GM12878 (cell line): ENCODE measurements around the gene UBTF.

ENCODE experiments used
- BRCA1 ChIP-seq: IDR thresholded peaks from 2 replicates; pipeline ENCODE4 v1.6.1; 2011; ENCODE audit warnings: low read depth, low read length, improper control_type of control experiment
- MEF2A ChIP-seq: IDR thresholded peaks from 2 replicates; pipeline ENCODE4 v1.6.1; 2011; ENCODE audit warnings: low read depth, mild to moderate bottlenecking, low read length, moderate library complexity; ENCODE audit not compliant: insufficient read depth
- NR2C1 ChIP-seq: fragments of 450-650 bp; IDR thresholded peaks from 2 replicates; pipeline ENCODE4 v1.6.1; 2017; ENCODE audit warnings: antibody characterized with exemption, mild to moderate bottlenecking, moderate library complexity
- NRF1 ChIP-seq: conservative IDR thresholded peaks from 2 replicates; pipeline ENCODE4 v1.6.1; 2011; ENCODE audit warnings: mild to moderate bottlenecking, low read depth, low read length, improper control_type of control experiment
- POLR2A ChIP-seq: IDR thresholded peaks from 2 replicates; pipeline ENCODE4 v1.6.1; 2011; ENCODE audit warnings: low read depth, mild to moderate bottlenecking, low read length
- RAD21 ChIP-seq: IDR thresholded peaks from 2 replicates; pipeline ENCODE4 v1.6.1; 2011; ENCODE audit warnings: mild to moderate bottlenecking, low read depth, low read length, moderate library complexity; ENCODE audit not compliant: insufficient read depth
- RB1 ChIP-seq: fragments of 450-650 bp; formaldehyde crosslinking; IDR thresholded peaks from 2 replicates; pipeline ENCODE4 v1.6.1; 2017; ENCODE audit warnings: mild to moderate bottlenecking, borderline replicate concordance
- SRF ChIP-seq, 2 experiments: IDR thresholded peaks; 2 replicates each; pipeline ENCODE4 v1.6.1; 2011; ENCODE audit warnings: low read depth in 2 of 2, low read length in 2 of 2, mild to moderate bottlenecking in 1 of 2, moderate library complexity in 1 of 2
- TF ChIP-seq, protein P1 (sequence below), 3 experiments: IDR thresholded peaks in 2 of 3; conservative IDR thresholded peaks in 1 of 3; 2 replicates each; pipeline ENCODE4 v1.5.1; 2011; ENCODE audit warnings: low read depth in 3 of 3, low read length in 3 of 3, mild to moderate bottlenecking in 3 of 3, control low read depth in 2 of 3, moderate library complexity in 2 of 3, inconsistent platforms in 1 of 3, mixed read lengths in 1 of 3; ENCODE audit not compliant: control insufficient read depth in 2 of 3, insufficient read depth in 1 of 3; ENCODE audit errors: extremely low read depth in 1 of 3
- TF ChIP-seq, protein P2 (sequence below): fragments of 450-650 bp; IDR thresholded peaks from 2 replicates; pipeline ENCODE4 v1.6.1; 2017; ENCODE audit warnings: mild to moderate bottlenecking, moderate library complexity

DNA sequence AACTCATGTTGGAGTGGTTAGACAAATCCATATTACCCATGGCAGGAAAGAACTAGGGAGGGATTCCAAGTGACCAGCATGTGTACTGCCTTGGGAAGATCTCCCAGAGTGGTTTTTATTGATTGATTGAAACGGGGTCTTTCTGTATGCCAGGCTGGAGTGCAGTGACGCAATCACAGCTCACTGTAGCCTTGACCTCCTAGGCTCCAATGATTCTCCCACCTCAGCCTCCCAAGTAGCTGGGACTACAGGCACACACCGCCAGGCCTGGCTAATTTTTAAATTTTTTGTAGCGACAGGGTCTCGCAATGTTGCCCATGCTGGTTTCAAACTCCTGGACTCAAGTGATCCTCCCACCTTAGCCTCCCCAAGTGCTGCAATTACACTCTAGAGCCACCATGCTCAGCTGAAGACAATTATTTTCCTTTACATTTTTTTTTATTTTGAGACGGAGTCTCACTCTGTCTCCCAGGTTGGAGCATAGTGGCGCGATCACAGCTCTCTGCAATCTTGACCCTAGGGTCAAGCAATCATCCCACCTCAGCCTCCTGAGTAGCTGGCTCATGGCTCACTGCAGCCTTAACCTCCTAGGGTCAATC is 35.2 kb downstream of the UBTF start:
- no peak for TF ChIP-seq NR2C1
- TF ChIP-seq NRF1: no peak
- no peak for TF ChIP-seq POLR2A
- TF ChIP-seq MEF2A: no peak
- TF ChIP-seq, protein P1, sequence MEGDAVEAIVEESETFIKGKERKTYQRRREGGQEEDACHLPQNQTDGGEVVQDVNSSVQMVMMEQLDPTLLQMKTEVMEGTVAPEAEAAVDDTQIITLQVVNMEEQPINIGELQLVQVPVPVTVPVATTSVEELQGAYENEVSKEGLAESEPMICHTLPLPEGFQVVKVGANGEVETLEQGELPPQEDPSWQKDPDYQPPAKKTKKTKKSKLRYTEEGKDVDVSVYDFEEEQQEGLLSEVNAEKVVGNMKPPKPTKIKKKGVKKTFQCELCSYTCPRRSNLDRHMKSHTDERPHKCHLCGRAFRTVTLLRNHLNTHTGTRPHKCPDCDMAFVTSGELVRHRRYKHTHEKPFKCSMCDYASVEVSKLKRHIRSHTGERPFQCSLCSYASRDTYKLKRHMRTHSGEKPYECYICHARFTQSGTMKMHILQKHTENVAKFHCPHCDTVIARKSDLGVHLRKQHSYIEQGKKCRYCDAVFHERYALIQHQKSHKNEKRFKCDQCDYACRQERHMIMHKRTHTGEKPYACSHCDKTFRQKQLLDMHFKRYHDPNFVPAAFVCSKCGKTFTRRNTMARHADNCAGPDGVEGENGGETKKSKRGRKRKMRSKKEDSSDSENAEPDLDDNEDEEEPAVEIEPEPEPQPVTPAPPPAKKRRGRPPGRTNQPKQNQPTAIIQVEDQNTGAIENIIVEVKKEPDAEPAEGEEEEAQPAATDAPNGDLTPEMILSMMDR (IDR thresholded peaks at IDR 0.05 in 2 of 3, conservative IDR thresholded peaks at IDR 0.05 in 1 of 3; ENCODE audit: control insufficient read depth in 2 of 3, extremely low read depth in 1 of 3, insufficient read depth in 1 of 3, low read depth in 3 of 3, low read length in 3 of 3): no peak
- no peak for TF ChIP-seq SRF (IDR thresholded peaks at IDR 0.05; ENCODE audit: low read depth in 2 of 2, low read length in 2 of 2)
- no peak for TF ChIP-seq RB1
- TF ChIP-seq, protein P2, sequence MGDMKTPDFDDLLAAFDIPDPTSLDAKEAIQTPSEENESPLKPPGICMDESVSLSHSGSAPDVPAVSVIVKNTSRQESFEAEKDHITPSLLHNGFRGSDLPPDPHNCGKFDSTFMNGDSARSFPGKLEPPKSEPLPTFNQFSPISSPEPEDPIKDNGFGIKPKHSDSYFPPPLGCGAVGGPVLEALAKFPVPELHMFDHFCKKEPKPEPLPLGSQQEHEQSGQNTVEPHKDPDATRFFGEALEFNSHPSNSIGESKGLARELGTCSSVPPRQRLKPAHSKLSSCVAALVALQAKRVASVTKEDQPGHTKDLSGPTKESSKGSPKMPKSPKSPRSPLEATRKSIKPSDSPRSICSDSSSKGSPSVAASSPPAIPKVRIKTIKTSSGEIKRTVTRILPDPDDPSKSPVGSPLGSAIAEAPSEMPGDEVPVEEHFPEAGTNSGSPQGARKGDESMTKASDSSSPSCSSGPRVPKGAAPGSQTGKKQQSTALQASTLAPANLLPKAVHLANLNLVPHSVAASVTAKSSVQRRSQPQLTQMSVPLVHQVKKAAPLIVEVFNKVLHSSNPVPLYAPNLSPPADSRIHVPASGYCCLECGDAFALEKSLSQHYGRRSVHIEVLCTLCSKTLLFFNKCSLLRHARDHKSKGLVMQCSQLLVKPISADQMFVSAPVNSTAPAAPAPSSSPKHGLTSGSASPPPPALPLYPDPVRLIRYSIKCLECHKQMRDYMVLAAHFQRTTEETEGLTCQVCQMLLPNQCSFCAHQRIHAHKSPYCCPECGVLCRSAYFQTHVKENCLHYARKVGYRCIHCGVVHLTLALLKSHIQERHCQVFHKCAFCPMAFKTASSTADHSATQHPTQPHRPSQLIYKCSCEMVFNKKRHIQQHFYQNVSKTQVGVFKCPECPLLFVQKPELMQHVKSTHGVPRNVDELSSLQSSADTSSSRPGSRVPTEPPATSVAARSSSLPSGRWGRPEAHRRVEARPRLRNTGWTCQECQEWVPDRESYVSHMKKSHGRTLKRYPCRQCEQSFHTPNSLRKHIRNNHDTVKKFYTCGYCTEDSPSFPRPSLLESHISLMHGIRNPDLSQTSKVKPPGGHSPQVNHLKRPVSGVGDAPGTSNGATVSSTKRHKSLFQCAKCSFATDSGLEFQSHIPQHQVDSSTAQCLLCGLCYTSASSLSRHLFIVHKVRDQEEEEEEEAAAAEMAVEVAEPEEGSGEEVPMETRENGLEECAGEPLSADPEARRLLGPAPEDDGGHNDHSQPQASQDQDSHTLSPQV: no peak
- TF ChIP-seq RAD21: no peak
- TF ChIP-seq BRCA1: no peak
